ENCODE measurements around the gene FBXL20.

GRCh38 chr17:39264119-39264518 lies 137.3 kb downstream of the FBXL20 start:
- TF ChIP-seq CTCF (conservative IDR thresholded peaks at IDR 0.05; ENCODE audit: low read depth, low read length) = no peak
- TF ChIP-seq EZH2 (IDR thresholded peaks at IDR 0.05; ENCODE audit: low read length, unreplicated experiment) = no peak
- no peak for TF ChIP-seq EZH2phosphoT487 (IDR thresholded peaks at IDR 0.05; ENCODE audit: borderline replicate concordance, low read length)
